Left ventricle myocardium inferior (tissue), 1 donor: ENCODE results near the gene TSHZ2. TPM values are rescaled to one million over a fixed set of nuclear protein-coding genes. Genes with fewer than 3 reads are reported as not detected.

Source experiments
- DNase-seq: peaks from one replicate; pipeline ENCODE4 v3.0.0-alpha.2; 2020
- H3K27ac ChIP-seq: fragments of 200-600 bp; replicated peaks from 2 replicates; pipeline ENCODE4 v1.8.0; 2021
- H3K27me3 ChIP-seq: fragments of 200-600 bp; 2 replicates; pipeline ENCODE4 v1.8.0; 2021; ENCODE audit warnings: low read depth
- H3K36me3 ChIP-seq: fragments of 200-600 bp; 2 replicates; pipeline ENCODE4 v1.8.0; 2021
- H3K4me1 ChIP-seq: fragments of 200-600 bp; 2 replicates; pipeline ENCODE4 v1.8.0; 2021
- H3K4me3 ChIP-seq: fragments of 200-600 bp; 2 replicates; pipeline ENCODE4 v1.8.0; 2021; ENCODE audit warnings: mild to moderate bottlenecking, moderate library complexity
- H3K9me3 ChIP-seq: fragments of 200-600 bp; replicated peaks from 2 replicates; pipeline ENCODE4 v1.8.0; 2021
- intact Hi-C: fragments of 100-400 bp; cut with micrococcal nuclease; formaldehyde crosslinking; loops from one replicate; pipeline ENCODE4 v1.11.0; 2022
- total RNA-seq: library from RNA; stranded (reverse); fragmentation: NEBNext Ultra II Directional; extraction: Animal tissue kit (Norgen Biotek cat#: 25700); gene quantifications from one replicate; pipeline ENCODE4 v1.2.1, GENCODE V29; 2021
- TF ChIP-seq, protein P1 (sequence below): fragments of 200-600 bp; IDR thresholded peaks from 2 replicates; pipeline ENCODE4 v1.8.0; 2021; ENCODE audit warnings: antibody characterized with exemption, mild to moderate bottlenecking, borderline replicate concordance
- donor health status: DM: no; HTN: yes; CAD: no; lungs with severe emphysema.

TSHZ2 gene
- total RNA-seq, 1 donor from 2014 or later = 3.1 TPM

GRCh38 chr20:53057579-53057978, 85.4 kb downstream of the TSHZ2 start:
- TF ChIP-seq, protein P1, sequence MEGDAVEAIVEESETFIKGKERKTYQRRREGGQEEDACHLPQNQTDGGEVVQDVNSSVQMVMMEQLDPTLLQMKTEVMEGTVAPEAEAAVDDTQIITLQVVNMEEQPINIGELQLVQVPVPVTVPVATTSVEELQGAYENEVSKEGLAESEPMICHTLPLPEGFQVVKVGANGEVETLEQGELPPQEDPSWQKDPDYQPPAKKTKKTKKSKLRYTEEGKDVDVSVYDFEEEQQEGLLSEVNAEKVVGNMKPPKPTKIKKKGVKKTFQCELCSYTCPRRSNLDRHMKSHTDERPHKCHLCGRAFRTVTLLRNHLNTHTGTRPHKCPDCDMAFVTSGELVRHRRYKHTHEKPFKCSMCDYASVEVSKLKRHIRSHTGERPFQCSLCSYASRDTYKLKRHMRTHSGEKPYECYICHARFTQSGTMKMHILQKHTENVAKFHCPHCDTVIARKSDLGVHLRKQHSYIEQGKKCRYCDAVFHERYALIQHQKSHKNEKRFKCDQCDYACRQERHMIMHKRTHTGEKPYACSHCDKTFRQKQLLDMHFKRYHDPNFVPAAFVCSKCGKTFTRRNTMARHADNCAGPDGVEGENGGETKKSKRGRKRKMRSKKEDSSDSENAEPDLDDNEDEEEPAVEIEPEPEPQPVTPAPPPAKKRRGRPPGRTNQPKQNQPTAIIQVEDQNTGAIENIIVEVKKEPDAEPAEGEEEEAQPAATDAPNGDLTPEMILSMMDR = no peak

DNA sequence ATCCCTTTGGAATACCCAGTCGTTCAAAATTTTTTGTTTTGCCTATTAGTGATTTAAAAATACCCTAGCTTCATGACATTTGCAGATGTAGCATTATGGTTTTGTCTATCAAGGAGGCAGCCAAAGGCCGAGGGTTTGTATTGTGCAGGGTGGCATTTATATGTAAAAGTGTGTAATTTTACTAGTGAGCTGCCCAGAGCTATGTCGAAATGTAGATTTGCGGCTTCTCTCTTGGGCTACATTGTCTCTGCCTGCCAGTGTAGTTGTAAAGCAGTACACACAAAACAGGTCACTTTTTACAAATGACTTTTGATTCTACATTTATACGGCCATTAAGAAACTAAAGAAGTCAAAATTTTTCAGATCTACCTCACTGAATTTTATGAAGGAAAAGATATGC, 87.7 kb downstream of the TSHZ2 start:
- Histone ChIP-seq H3K4me1 (no peaks in the 10 kb centered on the region), H3K36me3 (no peaks in the 10 kb centered on the region), H3K27ac (no peak overlapping the region), H3K4me3 (no peak overlapping the region), H3K27me3 (no peaks in the 10 kb centered on the region), H3K9me3 (no peaks in the 10 kb centered on the region)
- TF ChIP-seq, protein P1 = no peak
- intact Hi-C loops = no loop called here
- no peak for DNase-seq

More at GRCh38 chr20:53057579-53057978, 85.4 kb downstream of the TSHZ2 start:
- Histone ChIP-seq H3K4me3 (no peak overlapping the region), H3K36me3 (no peaks in the 10 kb centered on the region), H3K27ac (no peak overlapping the region), H3K27me3 (no peaks in the 10 kb centered on the region), H3K4me1 (no peaks in the 10 kb centered on the region), H3K9me3 (no peaks in the 10 kb centered on the region)
- intact Hi-C loops = no loop called here
- DNase-seq = no peak

- intact Hi-C loops = no loop called here
- DNase-seq = no peak
- no peaks in the 10 kb centered on the region for H3K4me1 ChIP-seq
- H3K4me3 ChIP-seq = no peak overlapping the region
- no peaks in the 10 kb centered on the region for H3K27me3 ChIP-seq
- no peak overlapping the region for H3K27ac ChIP-seq
- no peaks in the 10 kb centered on the region for H3K36me3 ChIP-seq
- no peaks in the 10 kb centered on the region for H3K9me3 ChIP-seq
- TF ChIP-seq, protein P1 = no peak
Observed at GRCh38 chr20:53061192-53062108, 89.3 kb downstream of the TSHZ2 start.

DNA sequence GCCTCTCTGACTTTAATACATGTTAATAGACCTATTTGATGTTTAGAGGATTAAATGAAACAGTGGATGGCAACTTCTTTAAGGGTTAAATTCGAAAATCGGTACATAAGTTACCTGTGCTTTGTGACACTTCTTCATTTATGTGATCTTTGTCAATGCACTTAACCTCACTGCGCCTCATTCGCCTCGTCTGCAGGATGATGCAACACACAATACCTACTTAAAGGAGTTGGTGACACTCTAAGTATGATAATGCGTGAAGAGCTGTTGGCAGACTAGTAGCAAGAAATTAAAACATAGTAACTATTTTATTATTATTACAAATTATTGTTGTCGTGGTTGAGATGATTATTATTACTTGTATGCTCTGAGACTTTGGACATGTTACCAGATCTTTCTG, 92.8 kb downstream of the TSHZ2 start:
- Histone ChIP-seq H3K36me3 (no peaks in the 10 kb centered on the region), H3K4me1 (no peaks in the 10 kb centered on the region), H3K4me3 (no peak overlapping the region), H3K27me3 (no peaks in the 10 kb centered on the region), H3K27ac (no peak overlapping the region), H3K9me3 (peaks cover 12% of the 10 kb centered on the region)
- TF ChIP-seq, protein P1 = no peak
- no peak for DNase-seq
- intact Hi-C loops = no loop called here

- DNase-seq = no peak
- Histone ChIP-seq H3K9me3 (peaks cover 12% of the 10 kb centered on the region), H3K4me3 (no peak overlapping the region), H3K4me1 (peaks cover 5% of the 10 kb centered on the region), H3K27me3 (no peaks in the 10 kb centered on the region), H3K27ac (no peak overlapping the region), H3K36me3 (no peaks in the 10 kb centered on the region)
- TF ChIP-seq, protein P1 = no peak
- intact Hi-C loops = no loop called here
Observed at GRCh38 chr20:53068241-53068640, 96.1 kb downstream of the TSHZ2 start.
